Upper lobe of left lung (tissue), 6 donors: ENCODE data around the gene CNST. TPM values are rescaled to one million over a fixed set of nuclear protein-coding genes. Genes with fewer than 3 reads are reported as not detected.
"Not testable (repeated sequence)": the region's sequence is repeated elsewhere in the genome, so short reads cannot be mapped to it uniquely, and the experiment has no call there.

Experiments used
- ATAC-seq, 2 donors: fragments of 200-7000 bp; cut with Tn5 transposase; one replicate each; pipeline ENCODE4 v1.9.1; 2022; ENCODE audit warnings: mild to moderate bottlenecking in 2 of 2, moderate library complexity in 2 of 2; ENCODE audit not compliant: low FRiP score in 2 of 2
- DNase-seq, 2 donors: peaks; one replicate each; pipeline ENCODE4 v3.0.0-alpha.2; 2019 to 2020
- H3K27ac ChIP-seq, 4 donors: fragments of 200-600 bp; sonication (generic); one replicate each; pipeline ENCODE4 v1.5.1; 2016 to 2019
- H3K27me3 ChIP-seq, 4 donors: fragments of 200-600 bp; sonication (generic); one replicate each; pipeline ENCODE4 v1.5.1; 2017 to 2019
- H3K36me3 ChIP-seq, 4 donors: fragments of 200-600 bp; sonication (generic); one replicate each; pipeline ENCODE4 v1.5.1; 2016 to 2019
- H3K4me1 ChIP-seq, 4 donors: fragments of 200-600 bp; sonication (generic); one replicate each; pipeline ENCODE4 v1.5.1; 2018 to 2019
- H3K4me3 ChIP-seq, 4 donors: fragments of 200-600 bp; sonication (generic); one replicate each; pipeline ENCODE4 v1.5.1; 2017 to 2019; ENCODE audit warnings: mild to moderate bottlenecking in 2 of 4, moderate library complexity in 1 of 4
- H3K9me3 ChIP-seq, 4 donors: fragments of 200-600 bp; sonication (generic); one replicate each; pipeline ENCODE4 v1.5.1; 2018 to 2019
- EP300 ChIP-seq, 4 donors: sonication (generic); formaldehyde crosslinking; IDR thresholded peaks; one replicate each; pipeline ENCODE4 v1.5.1; 2017; ENCODE audit warnings: antibody characterized with exemption in 4 of 4, control low read depth in 2 of 4
- POLR2A ChIP-seq, 4 donors: fragments of 450-650 bp; IDR thresholded peaks; one replicate each; pipeline ENCODE4 v1.5.1; 2016 to 2017; ENCODE audit warnings: antibody characterized with exemption in 4 of 4, mild to moderate bottlenecking in 2 of 4
- POLR2AphosphoS5 ChIP-seq, 2 donors: sonication (generic); formaldehyde crosslinking; IDR thresholded peaks; one replicate each; pipeline ENCODE4 v1.5.1; 2017; ENCODE audit warnings: antibody characterized with exemption in 2 of 2
- WGBS, 2 donors: methylation state at CpG; one replicate each; pipeline ENCODE4 v1.1.5; 2017 to 2018; 5-methylcytosine and 5-hydroxymethylcytosine counted together
- total RNA-seq, 6 donors: library from RNA; depleted of rRNA in 4 of 6; stranded (reverse); fragments of >200 nt in 4 of 6; gene quantifications; one replicate each; pipeline versions ENCODE4 v1.1.0 to v1.2.1, GENCODE V29; 2016 to 2021
- TF ChIP-seq, protein P1 (sequence below), 6 experiments: fragments of 450-650 bp in 4 of 6; fragments of 200-600 bp in 2 of 6; sonication (generic) in 2 of 6; IDR thresholded peaks; one replicate each; pipeline ENCODE4 v1.5.1; 2016 to 2019; ENCODE audit warnings: antibody characterized with exemption in 6 of 6
- donor health status: DM: no; HTN: no; CAD: no; lungs with moderate emphysema.
- donor health status: DM: no; HTN: yes; CAD: no; lungs with severe emphysema.

CNST gene
- total RNA-seq, 6 donors from 2014 or later: 22.1 to 40.1 (median 29.2) TPM

DNA sequence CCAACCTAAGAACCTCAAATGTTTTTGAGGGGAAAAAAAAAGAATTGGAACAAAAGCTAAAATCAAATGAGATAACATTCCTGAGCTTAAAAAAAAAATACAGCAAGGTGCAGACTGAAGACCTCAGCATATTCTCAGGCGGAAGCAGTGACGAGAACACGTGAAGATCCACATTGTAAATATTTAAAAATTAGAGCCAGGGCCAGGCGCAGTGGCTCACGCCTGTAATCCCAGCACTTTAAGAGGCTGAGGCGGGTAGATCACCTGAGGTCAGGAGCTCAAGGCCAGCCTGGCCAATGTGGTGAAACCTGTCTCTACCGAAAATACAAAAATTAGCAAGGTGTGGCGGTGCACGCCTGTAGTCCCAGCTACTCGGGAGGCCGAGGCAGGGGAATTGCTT, 15.9 kb upstream of the CNST start:
- H3K9me3 ChIP-seq: no peaks in the 10 kb centered on the region
- H3K27me3 ChIP-seq: no peaks in the 10 kb centered on the region
- ATAC-seq: no peak
- 71% methylated on average over 11 of the region's 11 CpGs for WGBS, 2 donors
- H3K4me1 ChIP-seq: no peaks in the 10 kb centered on the region
- DNase-seq: no peak
- peaks cover 9 to 71% (median 37%) of the 10 kb centered on the region in 4 donors for H3K36me3 ChIP-seq
- H3K4me3 ChIP-seq: no peak overlapping the region
- H3K27ac ChIP-seq: no peak overlapping the region
- TF ChIP-seq POLR2AphosphoS5 (IDR thresholded peaks at IDR 0.05) (no peak), EP300 (IDR thresholded peaks at IDR 0.05) (no peak)

DNA sequence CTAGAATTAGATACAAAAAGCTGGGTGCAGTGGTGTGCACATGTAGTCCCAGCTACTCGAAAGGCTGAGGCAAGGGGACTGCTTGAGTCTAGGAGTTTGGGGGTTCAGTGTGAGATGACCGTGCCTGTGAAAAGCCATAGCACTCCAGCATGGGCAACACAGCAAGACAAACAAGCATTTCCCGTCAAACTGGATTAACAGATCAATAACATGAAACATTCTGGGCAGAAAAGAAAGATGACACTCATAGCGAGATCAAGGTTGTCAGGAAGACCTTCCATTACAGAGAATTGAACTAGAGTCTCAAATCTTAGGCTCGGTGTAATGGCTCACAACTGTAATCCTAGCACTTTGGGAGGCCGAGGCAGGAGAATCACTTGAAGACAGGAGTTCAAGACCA, 14.1 kb upstream of the CNST start:
- TF ChIP-seq, protein P1, sequence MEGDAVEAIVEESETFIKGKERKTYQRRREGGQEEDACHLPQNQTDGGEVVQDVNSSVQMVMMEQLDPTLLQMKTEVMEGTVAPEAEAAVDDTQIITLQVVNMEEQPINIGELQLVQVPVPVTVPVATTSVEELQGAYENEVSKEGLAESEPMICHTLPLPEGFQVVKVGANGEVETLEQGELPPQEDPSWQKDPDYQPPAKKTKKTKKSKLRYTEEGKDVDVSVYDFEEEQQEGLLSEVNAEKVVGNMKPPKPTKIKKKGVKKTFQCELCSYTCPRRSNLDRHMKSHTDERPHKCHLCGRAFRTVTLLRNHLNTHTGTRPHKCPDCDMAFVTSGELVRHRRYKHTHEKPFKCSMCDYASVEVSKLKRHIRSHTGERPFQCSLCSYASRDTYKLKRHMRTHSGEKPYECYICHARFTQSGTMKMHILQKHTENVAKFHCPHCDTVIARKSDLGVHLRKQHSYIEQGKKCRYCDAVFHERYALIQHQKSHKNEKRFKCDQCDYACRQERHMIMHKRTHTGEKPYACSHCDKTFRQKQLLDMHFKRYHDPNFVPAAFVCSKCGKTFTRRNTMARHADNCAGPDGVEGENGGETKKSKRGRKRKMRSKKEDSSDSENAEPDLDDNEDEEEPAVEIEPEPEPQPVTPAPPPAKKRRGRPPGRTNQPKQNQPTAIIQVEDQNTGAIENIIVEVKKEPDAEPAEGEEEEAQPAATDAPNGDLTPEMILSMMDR (IDR thresholded peaks at IDR 0.05): no peak
- TF ChIP-seq POLR2A (IDR thresholded peaks at IDR 0.05): no peak
- TF ChIP-seq POLR2AphosphoS5 (IDR thresholded peaks at IDR 0.05): no peak
- TF ChIP-seq EP300 (IDR thresholded peaks at IDR 0.05): no peak
- DNase-seq (no peak), ATAC-seq (no peak)
- H3K27me3 ChIP-seq: no peaks in the 10 kb centered on the region
- H3K36me3 ChIP-seq: peaks cover 9 to 75% (median 42%) of the 10 kb centered on the region in 4 donors
- H3K4me1 ChIP-seq: no peaks in the 10 kb centered on the region
- H3K27ac ChIP-seq: no peak overlapping the region
- 96 to 97% methylated on average over 6 of the region's 6 CpGs for WGBS, 2 donors
- no peaks in the 10 kb centered on the region for H3K9me3 ChIP-seq
- H3K4me3 ChIP-seq: no peak overlapping the region

GRCh38 chr1:246554201-246554600, 12.1 kb upstream of the CNST start:
- 90 to 96% methylated on average over 16 of the region's 16 CpGs for WGBS, 2 donors
- Histone ChIP-seq H3K36me3 (peaks cover 0 to 70% (median 41%) of the 10 kb centered on the region in 4 donors), H3K27ac (no peak overlapping the region), H3K4me1 (no peaks in the 10 kb centered on the region), H3K4me3 (no peak overlapping the region), H3K9me3 (no peaks in the 10 kb centered on the region), H3K27me3 (no peaks in the 10 kb centered on the region)
- no peak for DNase-seq
- no peak for ATAC-seq
- TF ChIP-seq POLR2A (IDR thresholded peaks at IDR 0.05): no peak
- TF ChIP-seq POLR2AphosphoS5 (IDR thresholded peaks at IDR 0.05): no peak
- TF ChIP-seq, protein P1 (IDR thresholded peaks at IDR 0.05): no peak
- no peak for TF ChIP-seq EP300 (IDR thresholded peaks at IDR 0.05)

- DNase-seq (no peak), ATAC-seq (no peak)
- Histone ChIP-seq H3K4me1 (no peaks in the 10 kb centered on the region), H3K27me3 (no peaks in the 10 kb centered on the region), H3K27ac (no peak overlapping the region), H3K36me3 (peaks cover 0 to 69% (median 32%) of the 10 kb centered on the region in 4 donors), H3K9me3 (no peaks in the 10 kb centered on the region), H3K4me3 (no peak overlapping the region)
- TF ChIP-seq EP300 (IDR thresholded peaks at IDR 0.05) (no peak), POLR2AphosphoS5 (IDR thresholded peaks at IDR 0.05) (no peak)
- 92 to 96% methylated on average over 2 of the region's 2 CpGs for WGBS, 2 donors
Measured at GRCh38 chr1:246558041-246558440, 8.2 kb upstream of the CNST start.

DNA sequence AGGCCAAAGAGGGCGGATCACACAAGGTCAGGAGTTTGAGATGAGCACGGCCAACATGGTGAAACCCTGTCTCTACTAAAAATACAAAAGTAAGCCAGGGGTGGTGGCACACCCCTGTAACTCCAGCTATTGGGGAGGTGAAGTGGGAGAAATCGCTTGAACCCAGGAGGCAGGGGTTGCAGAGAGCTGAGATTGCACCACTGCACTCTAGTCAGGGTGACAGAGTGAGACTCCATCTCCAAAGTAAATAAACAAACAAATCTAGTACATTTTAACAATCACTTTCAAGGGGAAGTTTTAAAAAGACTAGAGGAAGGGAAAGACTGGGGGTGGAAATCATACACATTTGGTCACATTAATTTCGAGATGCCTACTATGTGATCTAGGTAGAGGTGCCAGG, 6.9 kb upstream of the CNST start:
- no peaks in the 10 kb centered on the region for H3K9me3 ChIP-seq
- ATAC-seq (no peak), DNase-seq (no peak)
- peaks cover 0 to 66% (median 30%) of the 10 kb centered on the region in 4 donors for H3K36me3 ChIP-seq
- no peak overlapping the region for H3K4me3 ChIP-seq
- no peak for TF ChIP-seq POLR2A (IDR thresholded peaks at IDR 0.05)
- TF ChIP-seq, protein P1 (IDR thresholded peaks at IDR 0.05): no peak
- no peaks in the 10 kb centered on the region for H3K27me3 ChIP-seq
- H3K27ac ChIP-seq: no peak overlapping the region
- peaks cover 2 to 10% (median 5%) of the 10 kb centered on the region in 4 donors for H3K4me1 ChIP-seq
- 92 to 96% methylated on average over 4 of the region's 4 CpGs for WGBS, 2 donors

DNA sequence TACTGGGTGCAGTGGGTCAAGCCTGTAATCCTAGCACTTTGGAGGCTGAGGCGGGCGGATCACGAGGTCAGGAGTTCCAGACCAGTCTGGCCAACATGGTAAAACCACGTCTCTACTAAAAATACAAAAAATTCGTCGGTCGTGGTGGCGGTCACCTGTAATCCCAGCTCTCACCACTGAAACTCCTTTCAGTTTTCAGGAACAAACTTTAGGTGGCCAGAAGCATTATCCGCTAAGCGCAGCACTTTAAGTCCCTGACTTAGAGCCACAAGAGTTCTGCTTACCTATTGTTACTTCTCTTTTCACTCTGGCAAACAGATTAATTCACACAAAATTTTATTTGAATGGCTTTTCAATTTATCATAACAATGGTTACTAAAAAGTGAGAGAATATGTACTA, 5.4 kb upstream of the CNST start:
- 84 to 86% methylated on average over 10 of the region's 10 CpGs for WGBS, 2 donors
- H3K36me3 ChIP-seq: peaks cover 0 to 53% (median 18%) of the 10 kb centered on the region in 4 donors
- not testable (repeated sequence) for ATAC-seq, H3K27ac ChIP-seq, DNase-seq, H3K9me3 ChIP-seq, H3K27me3 ChIP-seq, H3K4me3 ChIP-seq
- TF ChIP-seq, protein P1 (IDR thresholded peaks at IDR 0.05): peak in 1 of 6 experiments; percentile 19
- peaks cover 14 to 24% (median 16%) of the 10 kb centered on the region in 4 donors for H3K4me1 ChIP-seq
